HG03060 (cell line): ENCODE data around the gene C2orf42.
"Not testable (repeated sequence)": the region's sequence is repeated elsewhere in the genome, so short reads cannot be mapped to it uniquely, and the experiment has no call there.

ENCODE experiments used
- ATAC-seq: cut with Tn5 transposase; IDR thresholded peaks from one replicate; pipeline ENCODE4 v1.9.1; 2021; ENCODE audit warnings: low read depth, moderate number of reproducible peaks; ENCODE audit not compliant: unreplicated experiment

C2orf42 gene

GRCh38 chr2:70111752-70112591 is 78.8 kb downstream of the C2orf42 start:
- ATAC-seq: no peak

- not testable (repeated sequence) for ATAC-seq
Observed at GRCh38 chr2:70110397-70110796, 80.4 kb downstream of the C2orf42 start.

- not testable (repeated sequence) for ATAC-seq
Observed at GRCh38 chr2:70106138-70106537, 84.7 kb downstream of the C2orf42 start.

- ATAC-seq: no peak
Observed at GRCh38 chr2:70104231-70105111, 86.3 kb downstream of the C2orf42 start.

GRCh38 chr2:70103531-70104061 is 87.2 kb downstream of the C2orf42 start:
- no peak for ATAC-seq

GRCh38 chr2:70102323-70102905 is 88.4 kb downstream of the C2orf42 start:
- not testable (repeated sequence) for ATAC-seq

- ATAC-seq: not testable (repeated sequence)
Observed at GRCh38 chr2:70101686-70102085, 89.1 kb downstream of the C2orf42 start.

- no peak for ATAC-seq
Observed at GRCh38 chr2:70101174-70101573, 89.6 kb downstream of the C2orf42 start.
